GM21576 (cell line): ENCODE data around the gene FABP1.

Source experiments
- ATAC-seq: cut with Tn5 transposase; IDR thresholded peaks from one replicate; pipeline ENCODE4 v1.9.1; 2021; ENCODE audit warnings: mild to moderate bottlenecking, moderate library complexity; ENCODE audit not compliant: unreplicated experiment

FABP1 gene

GRCh38 chr2:88116669-88117432, 11.0 kb downstream of the FABP1 start:
- no peak for ATAC-seq

GRCh38 chr2:88115825-88116518, 11.9 kb downstream of the FABP1 start:
- no peak for ATAC-seq

GRCh38 chr2:88114889-88115288, 13.0 kb downstream of the FABP1 start:
- no peak for ATAC-seq

GRCh38 chr2:88113069-88113468, 14.8 kb downstream of the FABP1 start:
- no peak for ATAC-seq

- ATAC-seq, result no peak
Measured at GRCh38 chr2:88110830-88111229, 17.0 kb downstream of the FABP1 start.

GRCh38 chr2:88108796-88109195, 19.1 kb downstream of the FABP1 start:
- no peak for ATAC-seq

- no peak for ATAC-seq
Measured at GRCh38 chr2:88100489-88100858, 27.4 kb downstream of the FABP1 start.

GRCh38 chr2:88099798-88100488, 27.9 kb downstream of the FABP1 start:
- ATAC-seq, result no peak

- ATAC-seq, result no peak
Measured at GRCh38 chr2:88098558-88098900, 29.3 kb downstream of the FABP1 start.

GRCh38 chr2:88097891-88098557, 29.8 kb downstream of the FABP1 start:
- no peak for ATAC-seq

- ATAC-seq, result no peak
Measured at GRCh38 chr2:88097192-88097591, 30.7 kb downstream of the FABP1 start.

- no peak for ATAC-seq
Measured at GRCh38 chr2:88096708-88097107, 31.2 kb downstream of the FABP1 start.

- ATAC-seq, result no peak
Measured at GRCh38 chr2:88095022-88095421, 32.8 kb downstream of the FABP1 start.

GRCh38 chr2:88092773-88093172, 35.1 kb downstream of the FABP1 start:
- no peak for ATAC-seq

GRCh38 chr2:88091943-88092342, 35.9 kb downstream of the FABP1 start:
- ATAC-seq, result no peak

GRCh38 chr2:88090446-88091283, 37.2 kb downstream of the FABP1 start:
- ATAC-seq, result no peak

- no peak for ATAC-seq
Measured at GRCh38 chr2:88088999-88089398, 38.9 kb downstream of the FABP1 start.

- no peak for ATAC-seq
Measured at GRCh38 chr2:88087763-88088162, 40.1 kb downstream of the FABP1 start.

GRCh38 chr2:88087073-88087472, 40.8 kb downstream of the FABP1 start:
- ATAC-seq, result no peak

- no peak for ATAC-seq
Measured at GRCh38 chr2:88086401-88086800, 41.5 kb downstream of the FABP1 start.

- ATAC-seq, result no peak
Measured at GRCh38 chr2:88085602-88086001, 42.3 kb downstream of the FABP1 start.
